ENCODE results near the gene HSPA12B. TPM values are rescaled to one million over a fixed set of nuclear protein-coding genes. Genes with fewer than 3 reads are reported as not detected.

HSPA12B gene
- total and polyA plus RNA-seq, 7 donors = 0.69 to 10.5 (median 6.1) TPM

GRCh38 chr20:3760655-3761348 is 28.3 kb downstream of the HSPA12B start:
- 75 to 86% methylated on average over 10 of the region's 10 CpGs for WGBS, 2 donors
- no peak overlapping the region for H3K4me3 ChIP-seq
- no peak for TF ChIP-seq CTCF (IDR thresholded peaks at IDR 0.05)
- H3K4me1 ChIP-seq = peaks cover 0 to 63% (median 53%) of the 10 kb centered on the region in 4 donors
- peaks cover 0 to 31% (median 12%) of the 10 kb centered on the region in 4 donors for H3K36me3 ChIP-seq
- intact Hi-C loops (cut with DNase I) = no loop called here
- peak; percentile 61 for DNase-seq
- H3K27ac ChIP-seq = peak overlapping the region; percentile 11 to 96 (median 19)
- H3K27me3 ChIP-seq = no peaks in the 10 kb centered on the region
- no peaks in the 10 kb centered on the region for H3K9me3 ChIP-seq

GRCh38 chr20:3763671-3764601 is 31.5 kb downstream of the HSPA12B start:
- H3K4me1 ChIP-seq = peaks cover 0 to 88% (median 79%) of the 10 kb centered on the region in 4 donors

DNA sequence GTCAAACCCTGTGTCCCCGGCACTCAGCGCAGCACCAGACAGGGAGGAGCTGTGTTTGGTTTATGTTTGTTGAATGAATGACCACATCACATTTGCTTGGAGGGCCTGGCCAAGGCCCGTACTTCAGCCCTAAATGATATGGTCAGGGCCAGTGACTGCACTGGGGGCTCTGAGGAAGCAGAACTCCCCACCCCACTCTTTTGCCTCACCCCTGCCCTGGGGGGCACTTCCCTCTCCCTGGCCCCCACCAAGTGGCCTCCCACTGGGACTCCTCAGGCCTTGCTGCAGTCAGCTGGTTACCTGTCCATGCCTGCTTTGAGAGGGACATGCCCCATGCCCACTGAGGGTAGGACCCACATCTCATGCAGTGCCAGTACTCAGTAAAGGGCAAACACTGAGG is 32.2 kb downstream of the HSPA12B start:
- H3K27ac ChIP-seq = peak overlapping the region; percentile 32 to 96 (median 91)
- intact Hi-C loops (cut with DNase I) = loop anchor here (5.0 kb wide), 1 partner anchor 87 kb away; no protein-coding TSS in a partner anchor
- no peaks in the 10 kb centered on the region for H3K27me3 ChIP-seq
- H3K4me3 ChIP-seq = no peak overlapping the region
- no peaks in the 10 kb centered on the region for H3K9me3 ChIP-seq
- H3K4me1 ChIP-seq = peaks cover 0 to 88% (median 78%) of the 10 kb centered on the region in 4 donors
- 93% methylated on average over 3 of the region's 3 CpGs for WGBS, 2 donors
- TF ChIP-seq POLR2AphosphoS5 (IDR thresholded peaks at IDR 0.05) (no peak), POLR2A (IDR thresholded peaks at IDR 0.05) (no peak), CTCF (IDR thresholded peaks at IDR 0.05) (no peak), EP300 (IDR thresholded peaks at IDR 0.05) (no peak)
- H3K36me3 ChIP-seq = no peaks in the 10 kb centered on the region
- DNase-seq = no peak

More at GRCh38 chr20:3763671-3764601, 31.5 kb downstream of the HSPA12B start:
- Histone ChIP-seq H3K27me3 (no peaks in the 10 kb centered on the region), H3K4me3 (no peak overlapping the region), H3K36me3 (peaks cover 0 to 3% (median 0%) of the 10 kb centered on the region in 4 donors), H3K9me3 (no peaks in the 10 kb centered on the region), H3K27ac (peak overlapping the region; percentile 42 to 96 (median 91))
- TF ChIP-seq POLR2AphosphoS5 (IDR thresholded peaks at IDR 0.05) = no peak
- TF ChIP-seq POLR2A (IDR thresholded peaks at IDR 0.05) = no peak
- TF ChIP-seq EP300 (IDR thresholded peaks at IDR 0.05) = no peak
- TF ChIP-seq CTCF (IDR thresholded peaks at IDR 0.05) = no peak
- DNase-seq = no peak
- intact Hi-C loops (cut with DNase I) = no loop called here
- 86 to 90% methylated on average over 8 of the region's 8 CpGs for WGBS, 2 donors

DNA sequence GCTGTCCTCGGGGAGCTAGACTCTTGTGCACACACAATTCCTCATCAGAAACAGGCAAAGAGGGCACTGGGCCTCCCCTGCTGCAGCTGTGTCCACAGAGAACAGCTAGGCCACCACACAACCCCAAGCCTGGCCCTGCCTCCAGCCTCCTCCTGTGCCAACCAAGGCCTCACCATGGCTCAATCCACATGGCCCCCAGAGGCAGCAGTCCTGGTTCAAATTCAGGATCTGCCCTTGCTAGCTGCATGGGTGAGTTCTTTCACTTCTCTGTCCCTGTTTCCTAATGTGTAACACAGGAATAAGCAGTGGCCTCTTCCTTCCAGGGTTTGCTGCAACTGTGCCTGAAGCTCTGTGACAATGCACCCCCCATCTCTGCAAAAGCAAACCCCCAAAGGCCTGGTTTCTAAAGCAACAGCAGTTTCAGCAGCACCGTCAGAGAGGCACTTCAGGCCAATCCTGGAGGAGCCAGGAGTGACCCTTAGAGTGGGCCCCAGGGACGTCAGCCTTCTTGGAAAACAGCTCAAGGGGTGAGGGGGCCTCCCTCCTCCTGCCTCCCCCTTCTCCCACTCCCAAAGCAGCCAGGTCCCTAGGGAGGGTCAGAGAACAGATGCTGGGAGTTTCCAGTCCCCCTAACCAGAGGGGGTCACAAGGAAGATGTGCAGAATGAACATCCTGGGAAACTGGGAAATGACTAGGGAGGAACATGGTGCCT is 32.8 kb downstream of the HSPA12B start:
- peak overlapping the region; percentile 91 to 96 (median 92) for H3K27ac ChIP-seq
- TF ChIP-seq CTCF (IDR thresholded peaks at IDR 0.05) = no peak
- TF ChIP-seq POLR2AphosphoS5 (IDR thresholded peaks at IDR 0.05) = no peak
- no peak for TF ChIP-seq POLR2A (IDR thresholded peaks at IDR 0.05)
- no peak for TF ChIP-seq EP300 (IDR thresholded peaks at IDR 0.05)
- peak overlapping the region in 2 of 4 donors; percentile 78 to 92 for H3K4me3 ChIP-seq
- no peaks in the 10 kb centered on the region for H3K9me3 ChIP-seq
- H3K36me3 ChIP-seq = no peaks in the 10 kb centered on the region
- 76 to 83% methylated on average over 3 of the region's 3 CpGs for WGBS, 2 donors
- intact Hi-C loops (cut with DNase I) = loop anchor here (5.0 kb wide), 1 partner anchor 88 kb away; no protein-coding TSS in a partner anchor
- peaks cover 0 to 82% (median 73%) of the 10 kb centered on the region in 4 donors for H3K4me1 ChIP-seq
- DNase-seq = no peak
- H3K27me3 ChIP-seq = no peaks in the 10 kb centered on the region
